ENCODE data around the gene IER2. TPM values are rescaled to one million over a fixed set of nuclear protein-coding genes. Genes with fewer than 3 reads are reported as not detected.

The IER2 gene
- total RNA-seq, 1 experiment from 2014 or later: 247 TPM

DNA sequence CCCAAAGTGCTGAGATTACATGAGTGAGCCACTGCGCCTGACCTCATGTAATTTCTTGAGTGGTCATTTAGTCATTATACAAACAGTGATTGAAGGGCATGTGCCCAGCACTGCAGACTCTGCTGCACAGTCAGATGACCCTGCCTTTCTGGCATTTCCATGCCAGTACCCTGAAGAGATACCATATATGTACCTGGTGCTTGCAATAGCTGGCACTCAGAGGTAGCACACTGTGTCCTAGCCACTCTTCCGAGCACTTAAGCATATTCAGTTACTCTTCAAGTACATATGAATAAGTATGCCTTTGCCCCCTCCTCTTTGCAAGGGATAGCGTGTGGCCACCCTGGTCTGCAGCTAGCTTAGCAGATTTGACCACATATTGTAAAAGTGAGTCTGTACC is 15.6 kb upstream of the IER2 start:
- ChIA-PET POLR2A (no interaction called here), RAD21 (ENCODE audit: low non-redundant PET in 1 of 2, low total read pairs in 2 of 2, uncharacterized antibody in 2 of 2, unreplicated experiment in 2 of 2) (no interaction called here), CTCF (no interaction called here)
- no peak overlapping the region for H2AFZ ChIP-seq (ENCODE audit: low read depth, low read length, poor library complexity, severe bottlenecking)
- H4K20me1 ChIP-seq (ENCODE audit: insufficient read depth): peaks cover 9% of the 10 kb centered on the region; the same call in 1 of the 2 replicates
- H3K9me3 ChIP-seq (ENCODE audit: control insufficient read depth in 1 of 2, insufficient read depth in 1 of 2, low read depth in 1 of 2, low read length in 2 of 2): no peaks in the 10 kb centered on the region
- no peak for ATAC-seq
- no peak overlapping the region for H3K4me3 ChIP-seq (replicated peaks in 1 of 2; ENCODE audit: low read depth in 1 of 2, low read length in 2 of 2)
- TF ChIP-seq JUND (IDR thresholded peaks at IDR 0.05) (no peak), FOSL1 (IDR thresholded peaks at IDR 0.05; ENCODE audit: low read depth) (no peak), TCF7L2 (IDR thresholded peaks at IDR 0.05; ENCODE audit: borderline replicate concordance, extremely low read depth, insufficient read depth, insufficient read length) (no peak), ELF1 (IDR thresholded peaks at IDR 0.05; ENCODE audit: borderline replicate concordance, low read depth) (no peak), CEBPB (IDR thresholded peaks at IDR 0.05; ENCODE audit: low read depth) (no peak), SP1 (IDR thresholded peaks at IDR 0.05; ENCODE audit: low read depth) (no peak), EGR1 (IDR thresholded peaks at IDR 0.05; ENCODE audit: low read depth) (no peak)
- TF ChIP-seq, protein P1, sequence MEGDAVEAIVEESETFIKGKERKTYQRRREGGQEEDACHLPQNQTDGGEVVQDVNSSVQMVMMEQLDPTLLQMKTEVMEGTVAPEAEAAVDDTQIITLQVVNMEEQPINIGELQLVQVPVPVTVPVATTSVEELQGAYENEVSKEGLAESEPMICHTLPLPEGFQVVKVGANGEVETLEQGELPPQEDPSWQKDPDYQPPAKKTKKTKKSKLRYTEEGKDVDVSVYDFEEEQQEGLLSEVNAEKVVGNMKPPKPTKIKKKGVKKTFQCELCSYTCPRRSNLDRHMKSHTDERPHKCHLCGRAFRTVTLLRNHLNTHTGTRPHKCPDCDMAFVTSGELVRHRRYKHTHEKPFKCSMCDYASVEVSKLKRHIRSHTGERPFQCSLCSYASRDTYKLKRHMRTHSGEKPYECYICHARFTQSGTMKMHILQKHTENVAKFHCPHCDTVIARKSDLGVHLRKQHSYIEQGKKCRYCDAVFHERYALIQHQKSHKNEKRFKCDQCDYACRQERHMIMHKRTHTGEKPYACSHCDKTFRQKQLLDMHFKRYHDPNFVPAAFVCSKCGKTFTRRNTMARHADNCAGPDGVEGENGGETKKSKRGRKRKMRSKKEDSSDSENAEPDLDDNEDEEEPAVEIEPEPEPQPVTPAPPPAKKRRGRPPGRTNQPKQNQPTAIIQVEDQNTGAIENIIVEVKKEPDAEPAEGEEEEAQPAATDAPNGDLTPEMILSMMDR (IDR thresholded peaks at IDR 0.05 in 2 of 3, conservative IDR thresholded peaks at IDR 0.05 in 1 of 3; ENCODE audit: borderline replicate concordance in 1 of 3, insufficient read depth in 1 of 3, low read depth in 2 of 3, low read length in 2 of 3): no peak
- TF ChIP-seq, protein P2, sequence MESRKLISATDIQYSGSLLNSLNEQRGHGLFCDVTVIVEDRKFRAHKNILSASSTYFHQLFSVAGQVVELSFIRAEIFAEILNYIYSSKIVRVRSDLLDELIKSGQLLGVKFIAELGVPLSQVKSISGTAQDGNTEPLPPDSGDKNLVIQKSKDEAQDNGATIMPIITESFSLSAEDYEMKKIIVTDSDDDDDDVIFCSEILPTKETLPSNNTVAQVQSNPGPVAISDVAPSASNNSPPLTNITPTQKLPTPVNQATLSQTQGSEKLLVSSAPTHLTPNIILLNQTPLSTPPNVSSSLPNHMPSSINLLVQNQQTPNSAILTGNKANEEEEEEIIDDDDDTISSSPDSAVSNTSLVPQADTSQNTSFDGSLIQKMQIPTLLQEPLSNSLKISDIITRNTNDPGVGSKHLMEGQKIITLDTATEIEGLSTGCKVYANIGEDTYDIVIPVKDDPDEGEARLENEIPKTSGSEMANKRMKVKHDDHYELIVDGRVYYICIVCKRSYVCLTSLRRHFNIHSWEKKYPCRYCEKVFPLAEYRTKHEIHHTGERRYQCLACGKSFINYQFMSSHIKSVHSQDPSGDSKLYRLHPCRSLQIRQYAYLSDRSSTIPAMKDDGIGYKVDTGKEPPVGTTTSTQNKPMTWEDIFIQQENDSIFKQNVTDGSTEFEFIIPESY (IDR thresholded peaks at IDR 0.05; ENCODE audit: extremely low read depth, insufficient replicate concordance, low read length): no peak
- no peaks in the 10 kb centered on the region for H3K9me2 ChIP-seq (ENCODE audit: insufficient read depth)
- H3K4me1 ChIP-seq (ENCODE audit: control insufficient read depth in 1 of 2, insufficient read depth in 2 of 2, low read length in 2 of 2): peaks cover 2 to 27% of the 10 kb centered on the region in 2 experiments; a peak in 3 of 4 replicates
- peaks cover 52% of the 10 kb centered on the region for H3K79me2 ChIP-seq (ENCODE audit: insufficient read depth, low read length)
- H3K27ac ChIP-seq (ENCODE audit: low read depth, low read length): no peak overlapping the region
- H3K9ac ChIP-seq (ENCODE audit: low read length): no peak overlapping the region
- no peaks in the 10 kb centered on the region for H3K27me3 ChIP-seq (ENCODE audit: insufficient read depth, low read length)
- H3K4me2 ChIP-seq (ENCODE audit: low read length): no peak overlapping the region
- no peak for DNase-seq (ENCODE audit: low read depth, low spot score)
- no TSS peak for BruUV-seq (replicated peaks)
- H3K36me3 ChIP-seq (ENCODE audit: control insufficient read depth in 1 of 2, insufficient read depth in 2 of 2, low read length in 2 of 2): peaks cover 12 to 35% of the 10 kb centered on the region in 2 experiments; a peak in 3 of 4 replicates
- intact Hi-C loops (cut with micrococcal nuclease): no loop called here

Measured in HCT116 (cell line).